ENCODE measurements around the gene HOXD12.

HOXD12 gene

DNA sequence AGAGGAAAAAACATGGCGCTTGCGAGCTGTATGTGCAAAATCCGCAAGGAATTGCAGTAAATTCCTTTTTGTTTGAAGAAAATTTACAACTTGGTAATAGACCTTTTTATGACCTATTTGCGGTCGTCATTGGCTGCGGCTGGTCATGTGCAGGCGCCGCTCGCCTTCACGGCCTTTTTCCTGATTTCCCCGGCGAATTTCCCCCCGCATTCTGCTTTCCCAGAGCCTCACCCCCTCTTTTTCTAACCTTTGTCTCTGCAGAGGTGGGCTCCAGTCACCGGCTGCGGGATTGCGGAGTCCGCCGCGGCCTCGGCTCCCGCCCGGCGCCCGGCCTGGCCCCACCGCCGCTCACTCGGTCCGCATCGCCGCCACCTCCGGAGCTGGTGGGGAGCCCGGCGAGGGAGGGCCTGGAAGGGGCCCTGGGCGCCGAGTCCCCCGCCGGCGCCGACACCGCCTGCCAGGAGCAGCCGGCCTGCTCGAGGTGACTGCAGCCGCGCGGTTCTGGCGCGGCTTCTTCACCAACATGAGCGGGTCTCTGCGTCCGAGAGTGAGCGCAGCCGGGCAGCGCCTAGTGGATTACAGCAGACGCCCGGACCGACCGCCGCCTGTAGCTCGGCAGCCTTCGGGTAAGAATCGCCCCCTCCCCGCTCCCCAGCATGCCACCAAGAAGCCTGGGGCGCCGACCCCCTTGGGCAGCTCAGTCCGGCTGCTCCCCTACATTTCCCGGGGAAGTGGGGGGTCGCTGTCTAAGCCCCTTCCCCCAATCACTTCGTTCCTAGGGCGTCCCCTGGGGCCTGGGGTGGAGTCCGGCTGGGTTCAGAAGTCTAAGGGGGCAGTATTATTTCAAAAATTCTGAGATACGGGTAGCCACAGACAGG, 37.0 kb downstream of the HOXD12 start:
- DNase-seq, result no peak

DNA sequence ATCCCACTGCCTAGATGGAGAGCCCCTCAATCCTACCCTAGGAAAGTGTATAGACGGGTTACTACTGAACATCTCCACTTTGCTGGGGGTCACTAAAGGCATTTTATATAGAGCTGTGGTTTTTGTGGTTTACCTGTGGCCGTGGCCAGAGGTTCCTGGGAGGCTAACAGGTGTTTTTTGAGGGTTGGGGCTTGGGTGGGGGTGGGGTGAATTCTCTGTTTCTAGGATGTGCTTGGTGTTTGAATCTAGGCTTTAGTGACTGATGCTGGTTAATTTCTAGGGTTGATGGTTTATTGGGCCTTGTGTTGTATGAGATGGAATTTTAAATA, 37.6 kb downstream of the HOXD12 start:
- no peak for DNase-seq

GRCh38 chr2:176137906-176138305, 38.3 kb downstream of the HOXD12 start:
- DNase-seq, result no peak

DNA sequence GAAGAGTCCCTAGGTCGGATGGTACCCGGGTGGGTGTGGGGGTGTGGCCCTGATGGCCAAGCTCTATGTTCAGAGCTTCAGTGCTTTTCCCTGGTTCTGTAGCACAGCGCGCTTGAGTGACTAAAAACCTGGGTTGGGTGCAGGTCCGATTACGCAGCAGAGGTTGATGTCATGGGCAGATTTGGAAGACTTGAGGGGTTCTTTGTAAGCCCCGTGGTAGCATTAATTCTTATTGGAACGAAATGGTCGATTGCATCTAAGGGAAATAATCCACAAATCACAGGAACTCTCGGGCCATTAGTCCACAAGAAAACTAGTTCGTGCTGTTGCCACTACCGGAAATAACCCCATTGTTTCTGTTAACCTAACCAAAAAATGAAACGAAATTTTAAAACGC, 38.9 kb downstream of the HOXD12 start:
- no peak for DNase-seq

- no peak for DNase-seq
These were observed 39.5 kb downstream of the HOXD12 start for GRCh38 chr2:176138923-176139660.

GRCh38 chr2:176139661-176140512, 40.3 kb downstream of the HOXD12 start:
- no peak for DNase-seq

GRCh38 chr2:176140513-176141317, 41.1 kb downstream of the HOXD12 start:
- DNase-seq, result peak; percentile 56

DNA sequence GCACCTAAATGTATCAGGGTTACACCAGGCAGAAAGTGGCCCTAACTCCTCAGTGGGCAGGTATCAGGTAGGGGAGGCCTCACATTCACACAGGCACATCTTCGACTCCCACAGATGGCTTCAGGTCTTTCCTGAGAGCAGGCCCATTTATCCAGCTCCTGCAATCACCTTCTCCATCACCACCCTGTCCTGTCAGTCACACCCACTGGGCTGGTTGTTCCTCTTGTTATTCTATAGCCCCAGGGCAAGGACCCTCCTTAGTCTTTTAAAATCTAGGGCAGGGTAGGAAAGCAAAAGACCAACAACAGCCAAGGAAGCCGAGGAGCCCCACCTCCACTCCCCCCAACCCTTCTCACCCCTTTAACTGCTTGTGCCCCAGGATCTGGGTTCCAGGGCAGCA, 42.7 kb downstream of the HOXD12 start:
- no peak for DNase-seq

DNA sequence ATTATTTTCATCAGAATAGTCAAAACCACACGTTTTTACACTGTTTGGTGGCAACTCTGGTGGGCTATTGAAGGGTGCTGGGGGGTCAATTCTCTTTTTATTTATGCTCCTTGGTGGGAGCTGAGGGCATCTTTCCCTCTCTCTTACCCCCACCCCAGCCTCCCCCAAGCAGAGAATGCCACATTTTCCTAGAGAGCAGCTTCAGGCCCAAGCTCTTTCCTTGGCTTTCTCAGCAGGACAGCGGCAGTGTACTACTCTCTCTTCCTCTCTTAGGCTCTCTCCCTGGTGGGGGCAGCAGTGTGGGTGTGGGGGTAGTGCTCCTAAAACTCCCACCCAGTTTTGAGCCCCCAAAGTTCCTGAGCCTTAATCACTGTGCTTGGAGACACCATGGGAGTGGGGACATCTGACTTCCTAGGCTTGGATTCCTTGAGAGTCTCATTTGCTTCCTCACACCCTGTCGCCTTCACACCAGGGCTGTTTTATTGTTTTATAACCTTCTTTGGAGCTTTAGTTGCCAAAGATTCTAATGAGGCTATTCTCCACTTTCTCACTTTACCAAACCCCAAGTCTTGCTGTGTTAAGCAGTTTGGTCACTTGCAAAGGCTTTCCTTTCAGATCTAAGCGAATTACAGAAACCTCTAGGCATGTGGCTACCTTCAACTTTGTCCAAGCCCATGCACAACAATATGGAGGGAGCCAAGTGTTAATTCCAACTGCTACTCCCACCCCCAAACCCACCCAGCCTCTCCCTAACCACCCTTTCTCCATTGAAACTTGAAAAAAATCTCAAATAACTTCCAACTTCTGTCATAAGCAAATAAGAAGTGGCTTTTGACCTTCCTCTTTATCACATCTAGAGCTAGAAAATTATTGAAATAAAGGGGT, 45.7 kb downstream of the HOXD12 start:
- DNase-seq, result no peak

DNA sequence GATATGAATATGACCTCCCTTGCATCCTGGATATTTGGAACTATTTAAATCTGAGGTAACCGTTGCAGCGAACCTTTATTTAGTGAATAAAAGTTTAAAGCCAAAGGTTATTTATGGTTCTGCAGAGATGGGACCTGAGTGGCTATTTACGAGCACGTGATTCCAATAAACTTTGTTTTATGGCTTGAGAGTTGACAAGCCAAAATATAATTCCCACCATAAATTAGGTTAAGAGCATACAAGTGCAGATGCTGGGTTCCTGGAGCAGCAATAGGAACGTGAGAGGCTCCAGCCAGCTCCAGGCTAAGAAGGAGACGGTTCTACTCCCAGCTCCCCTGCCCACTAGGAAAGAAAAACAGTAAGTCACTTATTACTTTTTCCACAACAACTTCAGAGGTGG, 46.5 kb downstream of the HOXD12 start:
- DNase-seq, result no peak

GRCh38 chr2:176146645-176147044, 47.0 kb downstream of the HOXD12 start:
- no peak for DNase-seq

DNA sequence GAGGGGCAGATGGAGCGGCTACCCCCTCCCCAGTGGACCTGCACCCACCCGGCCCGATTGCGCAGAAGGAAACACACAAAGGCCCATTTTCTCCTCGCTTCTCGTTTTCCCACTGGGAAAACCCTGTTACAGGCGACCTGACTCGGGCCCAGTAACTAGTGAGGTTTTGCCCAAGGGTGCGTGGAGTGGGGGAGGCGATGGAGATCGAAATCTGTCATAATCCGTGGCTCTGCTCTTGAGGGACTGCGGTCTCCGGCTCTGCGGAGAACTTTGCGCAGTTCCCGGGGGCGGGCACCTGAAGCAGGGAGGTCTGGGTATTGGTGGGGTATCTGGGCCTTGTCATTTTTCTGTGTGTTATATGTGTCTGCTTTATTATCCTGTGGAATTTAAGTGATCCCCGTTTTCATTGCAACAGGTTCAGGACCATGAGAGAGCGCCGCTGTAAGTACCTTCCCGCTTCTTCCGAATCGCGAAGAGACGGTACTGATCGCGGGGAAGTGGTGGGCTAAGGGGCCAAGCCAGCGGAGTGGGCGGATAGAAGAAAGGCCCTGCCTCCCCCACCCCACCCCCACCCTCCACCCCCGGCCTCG, 47.7 kb downstream of the HOXD12 start:
- no peak for DNase-seq

GRCh38 chr2:176147800-176148496, 48.4 kb downstream of the HOXD12 start:
- no peak for DNase-seq

DNA sequence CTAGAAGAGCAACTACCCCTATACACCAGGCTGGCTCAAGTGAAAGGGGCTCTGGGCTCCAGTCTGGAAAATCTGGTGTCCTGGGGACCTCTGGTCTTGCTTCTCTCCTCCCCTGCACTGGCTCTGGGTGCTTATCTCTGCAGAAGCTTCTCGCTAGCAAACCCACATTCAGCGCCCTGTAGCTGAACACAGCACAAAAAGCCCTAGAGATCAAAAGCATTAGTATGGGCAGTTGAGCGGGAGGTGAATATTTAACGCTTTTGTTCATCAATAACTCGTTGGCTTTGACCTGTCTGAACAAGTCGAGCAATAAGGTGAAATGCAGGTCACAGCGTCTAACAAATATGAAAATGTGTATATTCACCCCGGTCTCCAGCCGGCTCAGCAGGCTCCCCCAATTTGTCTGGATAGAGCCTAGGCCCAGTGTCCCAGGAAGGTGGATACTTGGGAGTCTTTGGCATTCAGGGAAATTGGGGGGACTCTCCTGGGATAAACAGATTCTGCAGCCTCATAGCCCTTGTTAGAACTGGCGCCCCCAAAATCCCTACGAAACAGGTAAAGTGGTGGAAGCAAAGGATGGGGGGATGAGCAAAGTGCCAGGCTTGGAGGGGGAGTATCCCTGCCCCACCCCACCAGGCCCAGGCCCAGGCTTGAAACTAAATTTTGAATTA, 49.3 kb downstream of the HOXD12 start:
- no peak for DNase-seq

GRCh38 chr2:176149481-176149938, 49.9 kb downstream of the HOXD12 start:
- DNase-seq, result no peak

DNA sequence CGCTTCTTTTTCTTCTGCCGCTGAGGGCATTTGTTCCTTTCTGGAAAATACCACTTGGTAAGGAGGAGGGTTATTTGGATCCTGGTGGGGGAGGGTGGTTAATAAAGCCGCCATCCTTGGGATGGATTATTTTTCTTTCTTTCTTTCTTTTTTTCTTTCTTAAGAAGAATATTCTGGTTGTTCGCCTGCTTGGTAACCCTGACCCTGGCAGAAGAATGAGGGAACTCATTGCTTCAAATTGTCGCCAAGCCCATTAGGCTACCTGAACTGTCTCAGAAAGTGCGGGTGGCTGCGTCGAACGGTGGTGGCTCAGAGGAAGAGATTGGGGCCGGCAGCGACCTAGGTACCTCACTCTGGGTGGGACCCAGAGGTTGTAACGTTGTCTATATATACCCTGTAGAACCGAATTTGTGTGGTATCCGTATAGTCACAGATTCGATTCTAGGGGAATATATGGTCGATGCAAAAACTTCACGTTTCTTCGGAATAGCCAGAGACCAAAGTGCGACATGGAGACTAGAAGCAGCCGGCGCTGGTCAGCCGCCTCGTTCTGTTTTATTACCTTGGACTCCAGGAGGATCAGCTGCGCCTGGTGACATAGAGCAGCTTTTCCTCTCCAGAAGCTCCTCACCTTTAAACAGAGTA, 50.5 kb downstream of the HOXD12 start:
- DNase-seq, result no peak

DNA sequence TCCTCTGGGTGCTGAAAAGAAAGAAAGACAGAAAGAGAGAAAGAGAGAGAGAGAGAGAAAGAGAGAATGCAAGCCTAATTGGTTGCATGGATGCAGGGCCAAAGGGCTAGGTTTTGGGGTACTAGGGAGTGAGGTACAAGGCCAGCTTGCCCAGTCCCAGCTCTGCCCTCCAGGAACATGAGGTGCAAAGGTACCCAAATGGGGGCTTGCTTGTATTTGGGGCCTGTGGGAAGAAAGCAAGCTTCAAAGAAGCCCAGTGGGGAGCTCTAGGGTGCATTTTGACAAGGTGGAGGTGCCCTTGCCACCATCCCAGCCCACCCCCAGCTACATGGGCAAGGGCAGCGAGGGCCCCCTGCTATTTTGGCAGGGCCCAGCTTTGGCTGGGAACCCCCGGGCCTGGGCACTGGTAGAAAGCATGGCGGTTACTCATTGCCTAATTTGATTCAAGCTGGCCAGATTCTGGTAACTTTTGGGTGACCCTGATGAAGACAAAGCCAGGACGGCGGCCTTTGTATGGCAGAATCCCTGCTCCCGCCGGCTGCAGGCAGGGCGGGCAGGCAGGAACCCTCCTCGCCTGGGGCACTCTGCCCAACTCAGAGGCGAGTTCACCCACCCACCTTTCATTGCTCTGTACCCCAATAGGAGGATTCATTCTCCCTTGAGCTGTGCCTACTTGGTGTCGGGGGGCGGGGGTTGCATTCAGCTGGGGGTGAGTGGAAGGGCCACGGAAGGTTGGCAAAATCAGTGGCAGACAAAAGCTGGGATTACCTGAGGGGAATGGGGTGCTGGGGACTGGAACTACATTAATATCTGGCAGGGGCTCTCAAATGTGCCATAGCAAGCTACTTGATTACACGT, 51.2 kb downstream of the HOXD12 start:
- DNase-seq, result no peak
